ENCODE results near the gene IFIT1.
"Not testable (repeated sequence)": the region's sequence is repeated elsewhere in the genome, so short reads cannot be mapped to it uniquely, and the experiment has no call there.

GRCh38 chr10:89444819-89445218 is 52.4 kb downstream of the IFIT1 start:
- TF ChIP-seq CTCF, POLR2AphosphoS5 (IDR thresholded peaks at IDR 0.05): not testable (repeated sequence)

Measured in transverse colon (tissue), 4 donors.